HG03354 (cell line): ENCODE results near the gene SLC25A17.
A peak's percentile ranks its signal among the peaks of the same experiment; 100 is the strongest.
"Not testable (repeated sequence)": the region's sequence is repeated elsewhere in the genome, so short reads cannot be mapped to it uniquely, and the experiment has no call there.

Source experiments
- ATAC-seq: cut with Tn5 transposase; IDR thresholded peaks from one replicate; pipeline ENCODE4 v1.9.1; 2021; ENCODE audit warnings: mild to moderate bottlenecking; ENCODE audit not compliant: unreplicated experiment, poor library complexity, severe bottlenecking

Gene SLC25A17

GRCh38 chr22:40818747-40819598 lies at the start of gene SLC25A17:
TSS of gene SLC25A17 (minus strand) at chr22:40819346. CDS start at chr22:40819248, 98 bp downstream.
- peak; percentile 77 for ATAC-seq

GRCh38 chr22:40868379-40868778 lies 49.2 kb upstream of the SLC25A17 start:
- not testable (repeated sequence) for ATAC-seq

- no peak for ATAC-seq
Measured at GRCh38 chr22:40867109-40867508, 48.0 kb upstream of the SLC25A17 start.

GRCh38 chr22:40862537-40862936 lies 43.4 kb upstream of the SLC25A17 start:
- no peak for ATAC-seq

- no peak for ATAC-seq
Measured at GRCh38 chr22:40862013-40862412, 42.9 kb upstream of the SLC25A17 start, which contains the start of gene DNAJB7. TSS of gene DNAJB7 (minus strand) at chr22:40862113. CDS start at chr22:40861994, 119 bp downstream.

- no peak for ATAC-seq
Measured at GRCh38 chr22:40857309-40857855, 38.2 kb upstream of the SLC25A17 start.

- peak; percentile 85 for ATAC-seq
Measured at GRCh38 chr22:40856513-40857308, 37.6 kb upstream of the SLC25A17 start, which contains the start of the genes ST13 and XPNPEP3. TSS of gene ST13 (minus strand) at chr22:40856639. CDS start at chr22:40856540, 99 bp downstream. TSS of gene XPNPEP3 (plus strand) at chr22:40857148. CDS start at chr22:40857182, 34 bp downstream.

- ATAC-seq, result peak; percentile 25
Measured at GRCh38 chr22:40855979-40856512, 36.9 kb upstream of the SLC25A17 start.

- ATAC-seq, result no peak
Measured at GRCh38 chr22:40855071-40855978, 36.2 kb upstream of the SLC25A17 start.

- no peak for ATAC-seq
Measured at GRCh38 chr22:40853961-40854360, 34.8 kb upstream of the SLC25A17 start.

GRCh38 chr22:40853333-40853732 lies 34.2 kb upstream of the SLC25A17 start:
- no peak for ATAC-seq

- ATAC-seq, result not testable (repeated sequence)
Measured at GRCh38 chr22:40845816-40846215, 26.7 kb upstream of the SLC25A17 start.

- ATAC-seq, result no peak
Measured at GRCh38 chr22:40844951-40845350, 25.8 kb upstream of the SLC25A17 start.

GRCh38 chr22:40838486-40838885 lies 19.3 kb upstream of the SLC25A17 start:
- ATAC-seq, result no peak

GRCh38 chr22:40834619-40835018 lies 15.5 kb upstream of the SLC25A17 start:
- ATAC-seq, result no peak

GRCh38 chr22:40829131-40829530 lies 10.0 kb upstream of the SLC25A17 start:
- ATAC-seq, result no peak

GRCh38 chr22:40826984-40827741 lies 8.0 kb upstream of the SLC25A17 start:
- no peak for ATAC-seq

- not testable (repeated sequence) for ATAC-seq
Measured at GRCh38 chr22:40826292-40826691, 7.1 kb upstream of the SLC25A17 start.
